ENCODE results near the gene SDC3. TPM values are rescaled to one million over a fixed set of nuclear protein-coding genes. Genes with fewer than 3 reads are reported as not detected.

Gene SDC3, protein sequence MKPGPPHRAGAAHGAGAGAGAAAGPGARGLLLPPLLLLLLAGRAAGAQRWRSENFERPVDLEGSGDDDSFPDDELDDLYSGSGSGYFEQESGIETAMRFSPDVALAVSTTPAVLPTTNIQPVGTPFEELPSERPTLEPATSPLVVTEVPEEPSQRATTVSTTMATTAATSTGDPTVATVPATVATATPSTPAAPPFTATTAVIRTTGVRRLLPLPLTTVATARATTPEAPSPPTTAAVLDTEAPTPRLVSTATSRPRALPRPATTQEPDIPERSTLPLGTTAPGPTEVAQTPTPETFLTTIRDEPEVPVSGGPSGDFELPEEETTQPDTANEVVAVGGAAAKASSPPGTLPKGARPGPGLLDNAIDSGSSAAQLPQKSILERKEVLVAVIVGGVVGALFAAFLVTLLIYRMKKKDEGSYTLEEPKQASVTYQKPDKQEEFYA
- total RNA-seq: 2.4 and 4.7 TPM in 2 replicates

DNA sequence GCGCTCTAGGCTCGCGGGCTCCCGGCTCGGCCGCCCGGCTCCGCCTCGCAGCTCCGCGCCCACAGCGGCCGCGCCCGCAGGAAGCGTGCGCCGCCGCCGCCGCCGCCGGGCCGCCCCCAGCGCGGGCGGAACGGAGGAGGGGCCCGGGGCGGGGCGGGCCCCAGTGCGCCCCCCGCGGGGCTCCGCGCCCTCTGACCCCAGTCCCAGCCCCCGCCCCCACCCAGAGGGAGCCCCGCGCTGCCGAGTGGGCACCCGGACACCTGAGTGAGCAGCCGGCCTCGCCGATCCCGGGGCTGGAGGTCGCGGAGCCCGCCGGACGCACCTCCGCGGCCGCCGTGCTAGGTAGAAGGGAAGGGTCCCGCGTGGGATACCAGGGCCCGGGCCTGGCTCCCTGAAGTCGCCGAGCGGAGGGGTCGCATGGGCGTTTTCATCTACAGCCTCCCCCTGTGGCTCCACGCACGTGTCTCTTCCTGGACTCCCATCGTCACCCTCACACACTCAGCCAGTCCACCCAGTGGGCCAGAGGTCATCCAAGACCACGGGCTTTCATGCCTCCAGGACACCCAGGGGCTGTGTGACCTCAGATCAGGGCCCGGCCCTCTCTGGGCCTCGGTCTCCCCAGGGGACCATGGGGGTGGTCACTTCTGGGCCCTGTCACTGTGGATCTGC lies at the start of gene SDC3:
Gene SDC3 (minus strand): TSS at position 63 of the 669 bp plus-strand sequence. CDS start 172 bp downstream, outside the sequence.
- Histone ChIP-seq H3K4me3 (ENCODE audit: low read depth, low read length) (peak within 1 kb of the TSS; percentile 42), H3K36me3 (ENCODE audit: control insufficient read depth, insufficient read depth, low read length) (no peaks in the 10 kb centered on the region), H3K27me3 (ENCODE audit: control insufficient read depth, insufficient read depth, low read length) (no peaks in the 10 kb centered on the region)
- TF ChIP-seq, protein P1, sequence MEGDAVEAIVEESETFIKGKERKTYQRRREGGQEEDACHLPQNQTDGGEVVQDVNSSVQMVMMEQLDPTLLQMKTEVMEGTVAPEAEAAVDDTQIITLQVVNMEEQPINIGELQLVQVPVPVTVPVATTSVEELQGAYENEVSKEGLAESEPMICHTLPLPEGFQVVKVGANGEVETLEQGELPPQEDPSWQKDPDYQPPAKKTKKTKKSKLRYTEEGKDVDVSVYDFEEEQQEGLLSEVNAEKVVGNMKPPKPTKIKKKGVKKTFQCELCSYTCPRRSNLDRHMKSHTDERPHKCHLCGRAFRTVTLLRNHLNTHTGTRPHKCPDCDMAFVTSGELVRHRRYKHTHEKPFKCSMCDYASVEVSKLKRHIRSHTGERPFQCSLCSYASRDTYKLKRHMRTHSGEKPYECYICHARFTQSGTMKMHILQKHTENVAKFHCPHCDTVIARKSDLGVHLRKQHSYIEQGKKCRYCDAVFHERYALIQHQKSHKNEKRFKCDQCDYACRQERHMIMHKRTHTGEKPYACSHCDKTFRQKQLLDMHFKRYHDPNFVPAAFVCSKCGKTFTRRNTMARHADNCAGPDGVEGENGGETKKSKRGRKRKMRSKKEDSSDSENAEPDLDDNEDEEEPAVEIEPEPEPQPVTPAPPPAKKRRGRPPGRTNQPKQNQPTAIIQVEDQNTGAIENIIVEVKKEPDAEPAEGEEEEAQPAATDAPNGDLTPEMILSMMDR (IDR thresholded peaks at IDR 0.05; ENCODE audit: insufficient read depth, low read length, severe bottlenecking): no peak
- FAIRE-seq (no peak), DNase-seq (ENCODE audit: low read depth) (no peak)

DNA sequence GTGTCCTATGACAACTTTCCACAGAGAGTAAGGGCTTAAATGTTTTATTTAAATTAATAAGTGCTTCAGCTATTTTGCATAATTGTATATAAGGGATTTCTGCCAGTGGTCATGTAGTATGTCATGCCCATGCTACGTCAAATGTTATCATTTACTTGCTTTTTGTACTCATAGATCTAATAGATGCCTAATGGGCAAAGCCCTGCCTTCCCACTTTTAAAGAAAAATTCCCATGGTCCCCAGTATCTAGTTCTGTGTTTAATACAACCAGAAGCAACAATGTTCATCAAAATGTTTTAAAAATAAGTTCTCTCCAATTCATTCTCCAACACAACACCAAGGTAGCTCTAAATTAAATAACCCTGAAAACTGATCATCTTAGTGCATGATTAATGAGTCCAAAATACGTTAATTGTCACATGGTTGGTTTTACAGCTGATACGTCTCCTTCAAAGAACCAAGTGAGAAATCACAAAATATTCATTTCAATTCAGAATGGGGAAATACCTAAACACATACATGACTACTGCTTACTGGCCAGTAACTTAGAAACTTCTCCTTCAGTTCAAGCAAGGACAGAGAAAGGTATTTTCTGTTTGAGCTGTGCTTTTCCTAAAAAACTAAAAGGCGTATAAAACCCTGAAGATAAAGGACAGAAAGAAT lies 49.1 kb upstream of the SDC3 start:
- Histone ChIP-seq H3K36me3 (ENCODE audit: control insufficient read depth, insufficient read depth, low read length) (peaks cover 17% of the 10 kb centered on the region), H3K4me3 (ENCODE audit: low read depth, low read length) (no peak overlapping the region), H3K27me3 (ENCODE audit: control insufficient read depth, insufficient read depth, low read length) (no peaks in the 10 kb centered on the region)
- TF ChIP-seq, protein P1 (IDR thresholded peaks at IDR 0.05; ENCODE audit: insufficient read depth, low read length, severe bottlenecking): no peak
- no peak for DNase-seq (ENCODE audit: low read depth)
- FAIRE-seq: no peak

DNA sequence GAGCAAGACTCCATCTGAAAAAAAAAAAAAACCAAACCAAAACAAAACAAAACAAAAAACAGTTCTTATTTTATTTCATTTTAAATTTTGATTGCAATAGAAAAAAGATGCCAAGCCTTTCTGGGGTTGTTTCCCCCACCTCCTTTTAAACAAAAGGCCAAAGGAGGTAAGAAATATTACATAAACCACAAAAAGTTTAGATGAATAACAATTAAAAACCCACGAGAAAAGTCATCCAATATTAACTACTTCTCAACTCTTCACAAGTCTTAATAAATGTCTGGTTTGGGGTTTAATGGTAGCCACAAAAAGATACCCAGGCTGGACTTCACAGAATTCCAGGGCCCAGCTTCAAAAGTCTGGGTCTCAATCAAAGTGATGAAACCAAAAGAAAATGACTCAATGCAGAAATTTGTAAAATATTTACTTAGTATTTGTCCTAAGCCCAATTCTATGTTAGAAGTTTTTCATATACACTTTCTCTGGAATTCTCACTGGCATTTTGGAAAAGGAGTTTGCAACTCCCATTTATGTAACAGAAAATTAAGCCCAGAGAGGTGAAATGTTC lies 47.0 kb upstream of the SDC3 start:
- FAIRE-seq (no peak), DNase-seq (ENCODE audit: low read depth) (no peak)
- Histone ChIP-seq H3K27me3 (ENCODE audit: control insufficient read depth, insufficient read depth, low read length) (no peaks in the 10 kb centered on the region), H3K36me3 (ENCODE audit: control insufficient read depth, insufficient read depth, low read length) (peaks cover 21% of the 10 kb centered on the region), H3K4me3 (ENCODE audit: low read depth, low read length) (no peak overlapping the region)
- TF ChIP-seq, protein P1 (IDR thresholded peaks at IDR 0.05; ENCODE audit: insufficient read depth, low read length, severe bottlenecking): no peak

DNA sequence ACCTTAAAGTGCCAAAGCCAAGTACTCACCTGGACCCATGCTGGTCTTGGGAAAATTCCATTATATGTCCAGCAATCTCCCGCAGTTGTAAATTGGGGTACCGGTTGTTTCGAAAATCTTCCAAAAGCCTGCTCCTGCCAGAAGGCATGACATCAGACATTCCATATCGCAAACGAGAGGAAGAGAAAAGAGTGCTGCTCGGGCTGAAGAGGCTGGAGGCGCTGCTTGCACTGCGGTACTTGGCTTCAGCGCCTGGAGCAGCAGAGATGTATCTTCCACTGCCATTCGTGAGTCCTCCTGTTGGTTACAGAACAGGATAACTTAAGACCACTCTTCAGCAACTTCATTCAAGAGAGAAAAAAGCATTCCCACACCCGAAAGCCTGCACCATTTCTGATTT lies 45.1 kb upstream of the SDC3 start:
- FAIRE-seq (no peak), DNase-seq (ENCODE audit: low read depth) (no peak)
- peaks cover 24% of the 10 kb centered on the region for H3K36me3 ChIP-seq (ENCODE audit: control insufficient read depth, insufficient read depth, low read length)
- TF ChIP-seq, protein P1 (IDR thresholded peaks at IDR 0.05; ENCODE audit: insufficient read depth, low read length, severe bottlenecking): no peak
- H3K27me3 ChIP-seq (ENCODE audit: control insufficient read depth, insufficient read depth, low read length): no peaks in the 10 kb centered on the region
- no peak overlapping the region for H3K4me3 ChIP-seq (ENCODE audit: low read depth, low read length)

DNA sequence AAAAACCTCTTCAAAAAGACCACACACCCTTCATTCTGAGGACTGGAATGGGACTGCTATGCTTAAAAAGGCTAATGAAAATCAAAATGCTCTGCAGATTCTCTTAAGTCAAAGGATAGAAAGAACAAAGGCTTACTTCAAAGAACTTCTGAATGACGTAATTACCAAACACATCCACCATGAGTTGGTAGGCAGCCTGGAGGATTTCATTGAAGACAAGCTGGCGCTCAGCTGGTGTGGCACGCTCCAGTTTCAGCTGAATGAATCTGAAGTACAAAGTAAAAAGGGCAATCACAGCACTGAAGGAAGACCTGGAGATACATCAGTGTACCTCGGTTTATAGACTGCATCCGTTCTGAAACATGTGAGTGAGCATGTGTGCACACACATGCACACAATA lies 43.5 kb upstream of the SDC3 start:
- no peak for DNase-seq (ENCODE audit: low read depth)
- no peak for FAIRE-seq
- H3K4me3 ChIP-seq (ENCODE audit: low read depth, low read length): no peak overlapping the region
- H3K27me3 ChIP-seq (ENCODE audit: control insufficient read depth, insufficient read depth, low read length): no peaks in the 10 kb centered on the region
- peaks cover 26% of the 10 kb centered on the region for H3K36me3 ChIP-seq (ENCODE audit: control insufficient read depth, insufficient read depth, low read length)
- TF ChIP-seq, protein P1 (IDR thresholded peaks at IDR 0.05; ENCODE audit: insufficient read depth, low read length, severe bottlenecking): no peak

All from bronchial epithelial cell (primary cell).